IPS-18a (cell line): ENCODE results near the gene OGDHL.
A peak's percentile ranks its signal among the peaks of the same experiment; 100 is the strongest.

ENCODE experiments used
- H3K27ac ChIP-seq: one replicate; pipeline ENCODE4 v1.5.1; 2013; ENCODE audit warnings: low read length
- H3K27me3 ChIP-seq: one replicate; pipeline ENCODE4 v1.6.1; 2013; ENCODE audit warnings: mild to moderate bottlenecking, low read length; ENCODE audit not compliant: control insufficient read depth, insufficient read depth
- H3K36me3 ChIP-seq: one replicate; pipeline ENCODE4 v1.6.1; 2013; ENCODE audit warnings: low read depth, low read length; ENCODE audit not compliant: control insufficient read depth
- H3K4me1 ChIP-seq: one replicate; pipeline ENCODE4 v1.6.1; 2013; ENCODE audit warnings: low read depth, low read length; ENCODE audit not compliant: control insufficient read depth
- H3K4me3 ChIP-seq: one replicate; pipeline ENCODE4 v1.5.1; 2013; ENCODE audit warnings: low read length
- H3K9ac ChIP-seq: one replicate; pipeline ENCODE4 v1.6.1; 2013; ENCODE audit warnings: mild to moderate bottlenecking, low read length, moderate library complexity
- H3K9me3 ChIP-seq: one replicate; pipeline ENCODE4 v1.6.1; 2013; ENCODE audit warnings: low read depth, low read length; ENCODE audit not compliant: control insufficient read depth

Gene OGDHL

GRCh38 chr10:49769692-49770091 lies 7.6 kb upstream of the OGDHL start:
- no peak overlapping the region for H3K27ac ChIP-seq
- no peak overlapping the region for H3K4me3 ChIP-seq
- no peaks in the 10 kb centered on the region for H3K36me3 ChIP-seq
- no peak overlapping the region for H3K9ac ChIP-seq
- H3K9me3 ChIP-seq = no peaks in the 10 kb centered on the region
- no peaks in the 10 kb centered on the region for H3K27me3 ChIP-seq
- H3K4me1 ChIP-seq = peaks cover 3% of the 10 kb centered on the region

- H3K4me1 ChIP-seq = peaks cover 3% of the 10 kb centered on the region
- H3K27ac ChIP-seq = no peak overlapping the region
- no peaks in the 10 kb centered on the region for H3K36me3 ChIP-seq
- H3K27me3 ChIP-seq = peaks cover 7% of the 10 kb centered on the region
- H3K9me3 ChIP-seq = no peaks in the 10 kb centered on the region
- H3K4me3 ChIP-seq = no peak overlapping the region
- no peak overlapping the region for H3K9ac ChIP-seq
Measured at GRCh38 chr10:49768731-49769130, 6.6 kb upstream of the OGDHL start.

- no peaks in the 10 kb centered on the region for H3K9me3 ChIP-seq
- no peaks in the 10 kb centered on the region for H3K36me3 ChIP-seq
- no peak overlapping the region for H3K27ac ChIP-seq
- H3K4me3 ChIP-seq = no peak overlapping the region
- peaks cover 11% of the 10 kb centered on the region for H3K27me3 ChIP-seq
- H3K9ac ChIP-seq = no peak overlapping the region
- H3K4me1 ChIP-seq = peaks cover 3% of the 10 kb centered on the region
Measured at GRCh38 chr10:49768329-49768728, 6.2 kb upstream of the OGDHL start.

- H3K27me3 ChIP-seq = peaks cover 17% of the 10 kb centered on the region
Measured at GRCh38 chr10:49767752-49768151, 5.6 kb upstream of the OGDHL start.

GRCh38 chr10:49766484-49766883 lies 4.4 kb upstream of the OGDHL start:
- Histone ChIP-seq H3K4me3 (no peak overlapping the region), H3K27me3 (peaks cover 22% of the 10 kb centered on the region), H3K36me3 (no peaks in the 10 kb centered on the region), H3K9ac (no peak overlapping the region), H3K9me3 (no peaks in the 10 kb centered on the region), H3K27ac (no peak overlapping the region), H3K4me1 (peaks cover 3% of the 10 kb centered on the region)

More at GRCh38 chr10:49767752-49768151, 5.6 kb upstream of the OGDHL start:
- Histone ChIP-seq H3K9me3 (no peaks in the 10 kb centered on the region), H3K4me3 (no peak overlapping the region), H3K27ac (no peak overlapping the region), H3K36me3 (no peaks in the 10 kb centered on the region), H3K9ac (no peak overlapping the region), H3K4me1 (peaks cover 3% of the 10 kb centered on the region)

GRCh38 chr10:49762566-49762877 lies 399 bp upstream of the OGDHL start:
- H3K9ac ChIP-seq = no peak overlapping the region
- peak overlapping the region; percentile 73 for H3K4me3 ChIP-seq
- H3K9me3 ChIP-seq = no peaks in the 10 kb centered on the region
- H3K27ac ChIP-seq = no peak overlapping the region
- H3K36me3 ChIP-seq = no peaks in the 10 kb centered on the region
- H3K4me1 ChIP-seq = no peaks in the 10 kb centered on the region
- peaks cover 22% of the 10 kb centered on the region for H3K27me3 ChIP-seq

GRCh38 chr10:49761201-49761788 lies 828 bp downstream of the OGDHL start:
- H3K27ac ChIP-seq = no peak overlapping the region
- H3K4me1 ChIP-seq = no peaks in the 10 kb centered on the region
- no peaks in the 10 kb centered on the region for H3K9me3 ChIP-seq
- H3K4me3 ChIP-seq = peak overlapping the region; percentile 73
- peak overlapping the region; percentile 64 for H3K9ac ChIP-seq
- H3K27me3 ChIP-seq = peaks cover 22% of the 10 kb centered on the region
- H3K36me3 ChIP-seq = peaks cover 4% of the 10 kb centered on the region

- no peak overlapping the region for H3K9ac ChIP-seq
- H3K4me3 ChIP-seq = peak overlapping the region; percentile 73
- H3K36me3 ChIP-seq = peaks cover 4% of the 10 kb centered on the region
- H3K4me1 ChIP-seq = no peaks in the 10 kb centered on the region
- no peak overlapping the region for H3K27ac ChIP-seq
- peaks cover 22% of the 10 kb centered on the region for H3K27me3 ChIP-seq
- no peaks in the 10 kb centered on the region for H3K9me3 ChIP-seq
Measured at GRCh38 chr10:49760789-49761188, 1.3 kb downstream of the OGDHL start.

- H3K27me3 ChIP-seq = peaks cover 22% of the 10 kb centered on the region
Measured at GRCh38 chr10:49759787-49760551, 2.2 kb downstream of the OGDHL start.

GRCh38 chr10:49758249-49758930 lies 3.7 kb downstream of the OGDHL start:
- Histone ChIP-seq H3K4me1 (no peaks in the 10 kb centered on the region), H3K27ac (no peak overlapping the region), H3K36me3 (peaks cover 7% of the 10 kb centered on the region), H3K4me3 (no peak overlapping the region), H3K9me3 (no peaks in the 10 kb centered on the region), H3K27me3 (peaks cover 11% of the 10 kb centered on the region), H3K9ac (no peak overlapping the region)

More at GRCh38 chr10:49759787-49760551, 2.2 kb downstream of the OGDHL start:
- no peak overlapping the region for H3K4me3 ChIP-seq
- H3K36me3 ChIP-seq = peaks cover 7% of the 10 kb centered on the region
- no peaks in the 10 kb centered on the region for H3K9me3 ChIP-seq
- H3K4me1 ChIP-seq = no peaks in the 10 kb centered on the region
- no peak overlapping the region for H3K9ac ChIP-seq
- H3K27ac ChIP-seq = no peak overlapping the region

GRCh38 chr10:49756641-49757040 lies 5.5 kb downstream of the OGDHL start:
- Histone ChIP-seq H3K4me3 (no peak overlapping the region), H3K4me1 (no peaks in the 10 kb centered on the region), H3K9me3 (no peaks in the 10 kb centered on the region), H3K27me3 (no peaks in the 10 kb centered on the region), H3K27ac (no peak overlapping the region), H3K9ac (no peak overlapping the region), H3K36me3 (peaks cover 7% of the 10 kb centered on the region)
